GM18507 (cell line): ENCODE data around the gene NAB1.
"Not testable (repeated sequence)": the region's sequence is repeated elsewhere in the genome, so short reads cannot be mapped to it uniquely, and the experiment has no call there.

Experiments
- DNase-seq: peaks from one replicate; pipeline ENCODE4 v3.0.0; 2011; ENCODE audit warnings: low read depth; ENCODE audit not compliant: insufficient read length; ENCODE audit errors: extremely low spot score
- FAIRE-seq: peaks from 2 replicates; lab custom pipeline; 2011; peaks lifted over from hg19 to GRCh38; lab: Jason Lieb, UNC

NAB1 gene, protein sequence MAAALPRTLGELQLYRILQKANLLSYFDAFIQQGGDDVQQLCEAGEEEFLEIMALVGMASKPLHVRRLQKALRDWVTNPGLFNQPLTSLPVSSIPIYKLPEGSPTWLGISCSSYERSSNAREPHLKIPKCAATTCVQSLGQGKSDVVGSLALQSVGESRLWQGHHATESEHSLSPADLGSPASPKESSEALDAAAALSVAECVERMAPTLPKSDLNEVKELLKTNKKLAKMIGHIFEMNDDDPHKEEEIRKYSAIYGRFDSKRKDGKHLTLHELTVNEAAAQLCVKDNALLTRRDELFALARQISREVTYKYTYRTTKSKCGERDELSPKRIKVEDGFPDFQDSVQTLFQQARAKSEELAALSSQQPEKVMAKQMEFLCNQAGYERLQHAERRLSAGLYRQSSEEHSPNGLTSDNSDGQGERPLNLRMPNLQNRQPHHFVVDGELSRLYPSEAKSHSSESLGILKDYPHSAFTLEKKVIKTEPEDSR

DNA sequence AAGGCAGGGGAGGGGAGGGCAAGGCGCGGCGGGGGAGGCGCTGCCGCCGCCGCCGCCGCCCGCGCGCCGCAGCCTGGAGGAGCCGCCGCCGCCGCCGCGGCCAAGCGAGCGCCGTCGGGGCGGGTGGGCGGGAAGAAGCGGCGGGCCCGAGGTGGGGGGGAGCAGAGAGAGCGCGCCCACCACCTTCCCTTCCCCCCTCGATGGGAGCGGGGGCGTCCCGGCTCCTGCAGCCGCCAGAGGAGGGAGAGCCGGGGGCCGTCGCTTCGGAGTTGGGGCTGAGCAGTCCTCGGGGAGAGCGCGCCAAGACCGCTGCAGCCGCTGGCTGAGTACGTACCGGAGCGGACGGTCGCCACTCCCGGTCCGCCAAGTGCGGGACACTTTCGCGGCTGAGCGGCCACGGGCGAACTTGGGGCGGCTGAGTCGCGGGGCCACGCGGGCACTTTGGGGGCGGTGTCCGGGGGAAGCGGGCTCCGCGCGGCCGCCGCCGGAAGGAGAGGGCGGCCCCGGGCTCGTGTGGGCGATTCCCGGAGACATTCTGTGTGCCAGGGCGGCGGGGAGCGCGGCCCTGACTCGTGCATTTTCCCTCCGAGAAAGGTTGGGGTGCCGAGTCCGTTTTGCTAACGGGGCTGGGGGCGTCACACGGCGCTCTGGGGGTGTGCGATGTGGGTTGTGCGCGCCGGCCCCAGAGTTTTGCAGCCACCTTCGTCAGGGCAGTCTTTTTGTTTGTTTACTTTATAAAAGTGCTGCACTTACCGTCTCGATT is at the start of gene NAB1:
Gene NAB1 (plus strand): TSS at position 49 of the 763 bp plus-strand sequence. CDS start 10,094 bp downstream, outside the sequence.
- FAIRE-seq (no peak), DNase-seq (peak; percentile 25)

DNA sequence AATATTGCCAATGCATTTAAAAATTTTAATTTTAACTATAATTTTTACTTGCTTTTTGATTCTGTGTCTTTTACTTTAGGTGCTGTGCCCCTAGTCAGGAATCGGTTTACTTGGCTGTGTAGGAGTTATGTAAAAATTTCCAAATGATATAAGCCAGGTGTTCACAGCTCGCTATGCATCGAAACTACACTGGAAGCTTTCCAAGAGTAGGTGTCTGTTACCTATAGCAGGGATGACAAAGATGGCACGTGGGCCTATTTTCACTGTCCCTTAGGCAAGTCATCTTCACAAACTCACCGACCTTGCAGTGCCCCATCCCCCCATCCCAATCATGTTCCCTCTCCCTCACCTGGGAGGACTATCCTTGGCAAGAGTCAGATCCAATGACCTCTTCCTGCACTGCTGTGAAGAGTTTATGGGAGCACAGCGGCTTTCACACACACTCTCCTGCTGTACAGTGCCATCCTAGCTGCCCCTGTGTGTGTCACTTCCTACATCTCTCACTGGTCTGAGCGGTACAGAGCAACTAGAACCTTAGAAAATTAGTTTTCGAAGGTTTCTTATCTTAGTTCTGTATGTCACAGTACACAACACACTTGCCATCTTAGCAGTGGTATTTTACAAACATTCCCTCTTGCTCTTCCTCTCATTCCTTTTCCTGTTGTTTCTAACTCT is 49.2 kb upstream of the NAB1 start:
- no peak for FAIRE-seq
- no peak for DNase-seq

DNA sequence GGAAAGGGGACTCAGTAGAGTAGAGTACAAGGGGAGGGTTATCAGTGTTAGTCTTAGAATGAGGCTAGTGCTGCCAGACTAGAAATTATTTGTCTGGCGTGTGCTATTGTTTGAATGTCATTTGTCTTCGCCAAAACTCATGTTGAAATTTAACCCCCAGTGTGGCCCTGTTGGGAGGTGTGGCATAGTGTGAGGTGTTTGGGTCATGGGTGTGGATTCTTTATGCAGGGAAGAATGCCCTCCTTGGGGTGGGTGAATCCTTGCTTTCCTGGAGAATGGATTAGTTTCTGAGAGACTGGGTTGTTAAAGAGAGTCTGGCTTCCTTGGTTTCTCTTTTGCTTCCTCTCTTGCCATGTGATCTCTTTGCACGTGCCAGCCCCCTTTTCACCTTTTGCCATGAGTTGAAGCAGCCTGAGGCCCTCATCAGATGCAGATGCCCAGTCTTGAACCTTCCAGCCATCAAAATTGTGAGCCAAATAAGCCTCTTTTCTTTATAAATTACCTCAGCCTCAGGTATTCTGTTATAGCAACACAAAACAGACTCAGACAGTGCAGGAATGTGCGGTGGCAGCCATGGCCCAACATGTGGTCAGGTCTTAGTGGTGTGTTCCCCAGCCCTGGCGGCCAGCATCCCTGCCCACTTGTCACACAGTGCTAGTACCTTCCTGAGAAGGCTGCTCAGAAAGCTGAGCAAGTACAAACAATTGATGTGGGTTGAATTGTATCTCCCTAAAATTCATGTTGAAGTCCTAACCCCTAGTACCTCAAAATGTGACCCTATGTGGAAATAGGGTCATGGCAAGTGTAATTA is 48.4 kb upstream of the NAB1 start:
- DNase-seq (no peak), FAIRE-seq (no peak)

DNA sequence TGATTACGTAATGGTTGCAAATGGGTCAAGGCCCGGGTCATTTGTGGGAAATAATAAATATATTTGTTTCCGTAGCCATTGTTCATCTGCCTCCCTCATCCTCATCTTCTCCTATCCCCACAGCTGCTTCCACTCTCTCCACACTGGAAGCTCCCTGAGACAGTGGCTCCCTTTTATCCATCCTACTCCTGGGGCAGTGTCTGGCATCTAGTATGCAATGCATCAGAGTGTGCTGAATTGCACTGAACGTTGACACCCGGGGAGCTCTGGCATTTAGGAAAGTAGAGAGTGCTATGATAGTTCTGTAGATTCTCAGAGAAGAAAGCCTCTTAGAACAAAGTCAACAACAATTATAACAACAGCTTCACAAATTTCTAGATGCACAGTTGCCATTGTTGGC is 45.5 kb upstream of the NAB1 start:
- FAIRE-seq: no peak

DNA sequence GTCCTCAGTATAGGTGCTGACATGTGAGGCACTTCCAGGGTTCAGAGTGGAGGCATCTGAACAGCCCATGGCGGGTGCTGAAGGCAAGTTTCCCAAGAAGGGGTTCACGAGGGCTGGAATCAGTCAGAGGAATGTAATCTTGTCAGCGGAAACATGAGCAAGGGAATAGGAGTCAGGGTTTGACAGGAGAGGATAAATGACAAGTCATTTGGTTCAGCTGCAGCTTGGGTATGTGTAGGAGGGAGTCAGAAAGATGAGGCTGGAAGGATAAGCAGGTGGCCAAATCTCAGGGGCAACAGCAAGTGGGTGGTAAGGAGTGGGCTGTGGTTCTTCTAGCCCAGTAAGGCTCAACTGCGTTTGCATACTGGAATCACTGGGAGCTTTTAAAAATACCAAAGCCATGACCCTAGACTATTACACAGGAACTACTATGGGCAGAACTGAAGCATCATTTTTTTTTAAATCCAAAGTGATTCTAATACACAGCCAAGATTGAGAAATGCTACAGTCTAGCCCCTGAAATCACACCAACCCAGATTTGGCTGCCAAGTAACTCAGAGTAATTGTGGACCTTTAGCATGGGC is 41.8 kb upstream of the NAB1 start:
- no peak for FAIRE-seq
- DNase-seq: no peak

More for the DNA sequence above, 45.5 kb upstream of the NAB1 start:
- DNase-seq: no peak

DNA sequence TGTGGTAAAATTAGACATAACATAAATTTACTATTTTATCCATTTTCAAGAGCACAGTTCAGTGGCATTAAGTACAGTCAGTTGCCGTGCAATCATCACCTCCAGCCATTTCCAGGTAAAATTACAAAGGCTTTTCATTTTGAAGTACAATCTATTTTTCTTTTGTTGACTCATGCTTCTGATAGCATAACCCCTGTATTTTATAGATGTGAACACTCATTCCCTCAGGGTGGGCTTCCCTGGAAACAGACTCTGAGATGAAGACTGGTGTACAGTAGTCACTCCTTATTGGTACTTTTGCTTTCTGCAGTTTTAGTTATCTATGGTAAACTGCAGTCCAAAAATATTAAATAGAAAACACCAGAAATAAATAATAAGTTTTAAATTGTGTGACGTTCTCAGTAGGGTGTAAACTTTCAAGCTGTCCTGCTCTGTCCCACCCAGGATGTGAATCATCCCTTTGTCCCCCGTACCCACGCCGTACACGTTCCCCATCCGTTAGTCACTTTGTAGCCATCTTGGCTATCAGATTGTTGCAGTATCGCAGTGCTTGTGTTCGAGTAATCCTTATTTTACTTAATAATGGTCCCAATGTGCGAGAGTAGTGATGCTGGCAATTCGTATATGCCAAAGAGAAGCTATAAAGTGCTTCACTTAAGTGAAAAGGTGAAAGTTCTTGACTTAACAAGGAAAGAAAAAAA is 41.1 kb upstream of the NAB1 start:
- FAIRE-seq (no peak), DNase-seq (no peak)

DNA sequence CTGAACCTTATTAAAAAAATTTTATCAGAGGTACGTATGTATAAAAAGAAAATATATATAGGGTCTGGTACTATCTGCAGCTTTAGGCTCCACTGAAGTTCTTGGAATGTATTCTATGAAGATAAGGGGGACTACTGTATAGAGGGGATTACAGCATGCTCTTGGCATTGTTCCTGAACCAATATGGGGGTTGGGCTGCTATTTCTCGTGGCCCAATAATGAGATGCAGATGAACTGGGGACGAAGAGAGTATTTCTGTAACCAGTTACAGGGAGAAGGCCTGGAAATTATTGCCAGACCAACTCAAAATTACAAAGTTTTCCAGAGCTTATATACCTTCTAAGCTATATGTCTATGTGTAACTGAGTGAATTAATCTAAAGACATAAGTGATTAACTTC is 40.0 kb upstream of the NAB1 start:
- FAIRE-seq, DNase-seq: not testable (repeated sequence)

DNA sequence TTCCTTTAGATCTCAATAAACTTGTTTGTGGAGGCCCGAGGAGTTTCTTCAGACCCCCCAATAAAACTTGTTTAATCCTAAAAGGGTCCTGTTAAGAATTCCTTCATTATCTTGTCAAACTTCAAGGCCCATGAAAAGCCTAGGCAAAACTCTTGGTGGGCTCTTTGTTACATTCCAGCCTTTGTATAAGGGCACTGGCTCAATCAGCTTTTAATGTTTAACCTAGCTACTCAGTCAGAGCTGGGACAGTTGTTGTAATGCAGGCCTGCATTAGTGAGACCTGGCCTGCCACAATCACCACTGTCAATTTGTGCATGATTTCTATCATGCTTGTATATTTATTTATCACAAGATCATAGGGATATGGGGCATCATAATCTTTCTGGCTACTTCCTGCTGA is 39.5 kb upstream of the NAB1 start:
- DNase-seq, FAIRE-seq: not testable (repeated sequence)

DNA sequence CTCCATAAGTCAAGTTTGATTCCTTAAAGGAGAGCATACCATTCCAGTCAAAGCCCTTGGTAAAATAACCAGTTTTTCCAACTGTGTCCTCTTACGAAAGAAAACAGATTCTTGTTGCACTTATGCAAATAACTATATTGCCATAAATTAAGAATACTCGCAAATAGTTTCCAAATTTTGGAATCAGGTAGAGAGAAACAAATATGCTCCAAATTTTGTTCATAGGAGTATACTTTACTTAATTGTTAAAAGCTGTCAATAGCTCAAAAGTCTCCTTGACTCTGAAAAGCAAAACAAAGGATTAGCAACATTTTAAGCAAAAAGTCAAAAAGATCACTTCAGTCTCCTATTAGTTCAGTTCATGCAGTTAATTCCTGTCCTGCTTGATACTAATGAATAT is 38.4 kb upstream of the NAB1 start:
- not testable (repeated sequence) for DNase-seq, FAIRE-seq

DNA sequence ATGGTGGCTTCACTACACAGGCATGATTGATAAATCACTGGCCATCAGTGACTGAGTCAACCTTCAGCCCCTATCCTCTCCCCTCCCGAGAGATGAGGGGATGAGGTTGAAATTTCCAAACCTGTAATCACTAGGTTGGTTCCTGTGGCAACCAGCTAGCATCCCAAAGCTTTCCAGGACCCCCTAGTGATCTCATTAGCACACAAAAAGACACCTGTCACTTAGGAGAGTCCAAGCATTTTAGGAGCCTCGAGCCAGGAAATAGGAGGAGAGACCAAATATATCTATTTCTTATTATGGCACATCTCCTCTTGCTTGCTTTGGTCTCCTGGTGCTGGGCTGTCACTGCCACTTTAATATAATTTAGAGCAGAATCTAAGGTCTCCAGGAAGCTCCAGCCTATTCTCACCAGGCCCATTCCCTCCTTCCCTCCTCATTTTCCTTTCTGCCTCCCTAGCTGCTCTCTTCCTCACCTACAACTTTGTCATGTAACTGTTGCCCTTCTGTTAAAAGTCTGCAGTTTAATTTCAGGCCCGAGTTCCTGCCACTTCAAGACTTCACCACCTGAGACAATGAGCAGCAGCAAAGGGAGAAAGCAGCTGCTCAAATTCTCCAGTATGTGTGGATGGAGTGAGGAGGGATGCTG is 33.2 kb upstream of the NAB1 start:
- FAIRE-seq (no peak), DNase-seq (no peak)

DNA sequence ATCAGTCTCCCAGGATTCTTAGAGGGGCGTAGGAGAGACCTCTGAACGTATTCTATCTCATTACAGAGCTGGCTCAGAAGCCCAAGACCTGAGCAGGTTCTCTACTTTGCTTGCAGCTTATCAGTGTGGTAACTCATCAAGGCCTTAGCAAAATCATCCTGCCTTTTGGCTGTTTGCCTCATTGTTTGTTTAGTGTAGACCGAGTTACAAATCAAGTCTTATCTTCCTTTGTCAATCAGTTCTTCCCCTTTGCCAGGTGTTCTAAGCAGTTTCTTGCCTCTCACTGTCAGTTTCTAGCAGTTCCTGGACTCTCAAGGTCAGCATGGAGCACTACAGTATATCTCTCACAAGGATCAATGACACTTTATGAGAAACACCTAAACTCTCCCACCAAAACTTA is 30.9 kb upstream of the NAB1 start:
- DNase-seq: no peak
- FAIRE-seq: no peak

DNA sequence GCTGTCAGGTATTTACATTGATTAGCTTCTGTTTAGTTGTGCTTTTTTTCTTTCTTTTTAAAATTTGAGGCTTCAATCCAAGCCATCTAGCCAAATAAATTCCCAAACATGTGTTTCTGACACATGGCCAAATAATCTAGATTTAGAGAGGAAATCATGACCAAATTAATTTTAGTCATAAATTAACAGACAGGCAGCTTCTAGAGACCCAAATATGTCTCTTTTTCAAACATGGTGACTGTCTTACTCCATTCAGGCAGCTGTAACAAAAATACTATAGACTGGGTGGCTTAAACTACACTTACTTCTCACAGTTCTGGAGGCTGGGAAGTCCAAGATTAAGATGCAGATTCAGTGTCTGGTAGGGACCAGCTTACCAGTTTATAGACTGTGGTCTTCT is 23.2 kb upstream of the NAB1 start:
- DNase-seq: no peak
- no peak for FAIRE-seq

DNA sequence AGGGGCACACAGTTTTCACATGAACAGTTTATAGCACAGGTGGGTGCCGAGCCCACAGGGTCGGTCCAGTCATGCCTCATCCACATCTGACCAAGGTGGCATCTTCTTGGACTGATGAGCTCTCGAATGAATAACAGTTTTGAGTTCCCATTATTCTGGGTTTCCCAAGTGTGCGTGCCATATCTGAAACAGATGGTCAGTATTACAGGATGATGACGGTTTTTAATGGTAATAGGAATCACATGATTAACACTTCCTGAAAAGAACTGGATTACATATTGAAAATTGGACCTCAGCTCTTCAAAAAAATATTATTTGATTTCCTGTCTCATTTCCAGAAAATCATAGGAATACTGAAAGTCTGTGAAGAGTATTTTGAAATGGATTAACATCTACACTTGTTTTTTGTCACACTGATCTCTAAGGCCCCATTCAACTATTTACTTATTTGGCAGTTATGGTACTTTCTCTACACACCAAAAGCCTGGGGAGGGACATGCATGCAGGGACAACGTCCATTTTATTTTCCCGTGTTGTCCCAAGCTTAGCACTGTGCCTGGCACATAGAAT is 22.2 kb upstream of the NAB1 start:
- no peak for DNase-seq
- no peak for FAIRE-seq

DNA sequence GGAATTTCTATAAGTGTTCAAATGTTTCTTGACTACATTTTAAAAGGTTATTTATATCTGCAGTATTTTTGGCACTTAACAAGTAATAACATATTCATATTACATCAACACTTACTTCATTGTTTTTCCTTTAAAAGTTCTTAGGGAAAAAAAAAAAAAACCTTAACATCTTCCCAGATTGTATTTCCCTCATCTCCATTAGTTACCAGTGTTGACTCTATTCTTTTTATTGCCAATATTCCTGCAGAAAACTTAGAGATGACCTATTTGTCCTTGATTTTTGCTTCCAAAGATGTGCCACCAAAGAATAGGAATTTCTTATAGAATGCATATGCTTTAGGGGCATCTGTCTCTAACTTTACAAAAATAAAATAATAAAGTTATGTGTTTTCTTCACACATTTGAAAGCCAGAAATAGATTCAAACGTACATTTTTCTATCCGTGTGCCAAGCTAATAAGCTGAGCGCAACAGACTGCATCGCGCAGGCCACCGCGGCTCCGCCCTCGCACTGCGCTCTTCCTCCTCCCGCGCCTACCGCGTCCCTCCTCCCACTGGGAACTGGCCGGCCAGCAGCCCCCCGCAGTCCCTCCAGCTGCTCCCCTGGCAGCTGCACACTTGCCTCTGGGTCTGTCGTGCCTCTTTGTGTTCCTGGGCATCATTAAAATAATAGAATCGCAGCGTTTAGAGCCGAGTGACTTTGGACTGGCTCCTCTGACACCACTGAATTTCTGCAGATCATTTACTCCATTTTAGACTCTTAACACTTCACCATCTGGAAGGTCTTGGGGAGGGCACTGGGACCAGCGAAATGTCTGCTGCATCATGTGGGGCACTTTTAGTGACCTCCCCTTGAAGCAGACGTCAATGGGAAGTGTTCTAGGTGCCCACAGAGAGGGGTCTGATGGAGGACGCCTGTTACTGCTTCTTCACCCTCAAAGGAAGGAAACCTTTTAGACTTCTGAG is 21.2 kb upstream of the NAB1 start:
- peak; percentile 68 for FAIRE-seq

DNA sequence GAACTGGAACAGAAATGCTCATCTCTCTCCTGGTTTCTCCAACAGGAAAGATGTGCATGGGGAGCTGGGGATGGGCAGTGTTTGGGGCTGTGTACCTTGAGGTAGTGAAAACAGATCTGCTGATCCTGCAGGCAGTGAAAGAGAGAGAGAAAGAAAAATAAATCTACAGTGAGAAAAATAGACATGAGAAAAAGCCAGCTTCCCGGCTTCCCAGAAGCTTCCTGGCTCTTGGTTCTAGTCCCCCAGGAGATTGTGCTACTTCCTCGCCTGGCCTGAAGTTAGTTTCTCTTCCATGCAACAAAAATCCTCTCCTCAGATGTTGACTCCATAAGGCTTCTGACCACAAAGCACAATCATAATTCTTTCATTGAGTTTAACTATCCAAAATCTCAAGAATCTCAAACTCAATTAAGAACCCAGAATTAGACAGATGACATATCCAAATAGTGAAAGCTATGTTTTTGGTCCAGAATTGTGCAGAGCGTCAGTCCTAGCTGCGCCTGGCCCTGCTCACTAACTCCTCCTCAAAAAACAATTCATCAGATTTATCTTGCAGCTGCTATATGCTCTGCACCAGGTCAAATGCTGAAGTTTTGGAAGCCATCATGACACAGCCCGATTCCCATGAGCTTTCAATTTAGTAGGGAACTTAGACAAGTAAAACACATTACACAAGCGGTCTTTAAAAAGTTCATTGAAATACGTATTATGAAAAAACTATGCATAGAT is 20.1 kb upstream of the NAB1 start:
- FAIRE-seq (no peak), DNase-seq (no peak)

More for the DNA sequence above, 21.2 kb upstream of the NAB1 start:
- DNase-seq: peak; percentile 11

DNA sequence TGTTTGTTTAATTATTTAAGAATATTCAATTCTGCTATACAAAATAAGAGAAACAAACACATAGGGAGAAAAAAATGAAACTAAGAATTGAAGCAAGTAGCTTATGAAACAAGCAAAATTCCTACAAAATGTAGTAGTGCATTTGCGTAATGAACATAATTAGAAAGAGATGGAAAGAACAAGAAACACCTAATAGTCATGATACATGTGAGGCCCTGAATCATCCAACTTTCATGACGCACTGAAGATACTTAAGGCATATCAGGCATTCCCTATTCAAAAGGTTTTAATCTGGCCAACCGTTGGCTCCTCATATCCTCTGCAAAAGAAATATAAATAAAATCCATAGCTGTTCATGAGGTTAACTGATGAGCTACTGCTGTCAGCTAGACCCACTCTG is 14.5 kb upstream of the NAB1 start:
- FAIRE-seq (no peak), DNase-seq (no peak)
